Ovary (tissue), 9 donors: ENCODE measurements around the gene TIPARP. TPM values are rescaled to one million over a fixed set of nuclear protein-coding genes. Genes with fewer than 3 reads are reported as not detected.

Source experiments
- DNase-seq, 5 donors: peaks; one replicate each; pipeline ENCODE4 v3.0.0-alpha.2; 2019 to 2020
- H3K27ac ChIP-seq, 2 donors: fragments of 200-600 bp; one replicate each; pipeline versions ENCODE4 v1.5.1 to v1.8.0; 2019 to 2022
- H3K27me3 ChIP-seq: fragments of 200-600 bp; one replicate; pipeline ENCODE4 v1.8.0; 2022
- H3K36me3 ChIP-seq: fragments of 200-600 bp; sonication (generic); one replicate; pipeline ENCODE4 v1.5.1; 2019
- H3K4me1 ChIP-seq: one replicate; pipeline ENCODE4 v1.8.1; 2013; ENCODE audit warnings: mild to moderate bottlenecking, moderate library complexity; ENCODE audit not compliant: insufficient read depth
- H3K4me3 ChIP-seq: fragments of 200-600 bp; sonication (generic); one replicate; pipeline ENCODE4 v1.5.1; 2017
- H3K9me3 ChIP-seq, 2 donors: fragments of 200-600 bp in 1 of 2; sonication (generic) in 1 of 2; one replicate each; pipeline versions ENCODE4 v1.5.1 to v1.8.1; 2013 to 2019; ENCODE audit warnings: mild to moderate bottlenecking in 1 of 2, moderate library complexity in 1 of 2
- CTCF ChIP-seq, 3 donors: fragments of 450-650 bp in 2 of 3; fragments of 200-600 bp in 1 of 3; IDR thresholded peaks; one replicate each; pipeline versions ENCODE4 v1.5.1 to v1.8.0; 2016 to 2022; ENCODE audit warnings: antibody characterized with exemption in 3 of 3, mild to moderate bottlenecking in 1 of 3
- EP300 ChIP-seq: sonication (generic); formaldehyde crosslinking; IDR thresholded peaks from one replicate; pipeline ENCODE4 v1.6.1; 2017; ENCODE audit warnings: antibody characterized with exemption
- POLR2A ChIP-seq: fragments of 450-650 bp; IDR thresholded peaks from one replicate; pipeline ENCODE4 v1.6.1; 2017; ENCODE audit warnings: antibody characterized with exemption, mild to moderate bottlenecking, moderate library complexity
- WGBS, 3 donors: extraction: QIAGEN DNeasy Blood & Tissue Kit in 1 of 3; methylation state at CpG; one replicate each; pipeline versions ENCODE4 v1.1.5 to v1.1.7; 2013 to 2017; 5-methylcytosine and 5-hydroxymethylcytosine counted together
- intact Hi-C, 4 donors: fragments of 100-400 bp; cut with DNase I; formaldehyde crosslinking; loops; one replicate each; pipeline versions ENCODE4 v1.11.0 to v1.15.1; 2022 to 2023
- polyA plus RNA-seq, 2 donors: library from polyadenylated mRNA; stranded (reverse); fragments of 200-250 nt in 1 of 2; fragments of 350-450 nt in 1 of 2; fragmentation: Illumina TruSeq in 1 of 2; extraction: RNeasy Lipid Tissue Mini Kit (QIAGEN cat#74804) in 1 of 2; gene quantifications; one replicate each; pipeline ENCODE4 v1.2.3, GENCODE V29; 2013 to 2014
- total RNA-seq, 7 donors: library from RNA; depleted of rRNA in 2 of 7; stranded (reverse); fragments of >200 nt in 2 of 7; fragmentation: NEBNext Ultra II Directional in 3 of 7; extraction: Animal tissue kit (Norgen Biotek cat#: 25700) in 3 of 7; gene quantifications; one replicate each; pipeline versions ENCODE4 v1.1.0 to v1.2.4, GENCODE V29; 2016 to 2023
- donor health status: DM: no; HTN: no; CAD: no; lungs with moderate emphysema.
- donor health status: DM: no; HTN: no; CAD: no.
- donor health status: Bipolar disorder and iron deficiency.
- donor health status: DM: yes; HTN: yes; CAD: no.
- donor health status: DM: no; HTN: no; CAD: no.
- donor health status: DM: yes; HTN: yes; CAD: no.

The TIPARP gene
- total and polyA plus RNA-seq, 9 donors: 11.3 to 109 (median 46.1) TPM

DNA sequence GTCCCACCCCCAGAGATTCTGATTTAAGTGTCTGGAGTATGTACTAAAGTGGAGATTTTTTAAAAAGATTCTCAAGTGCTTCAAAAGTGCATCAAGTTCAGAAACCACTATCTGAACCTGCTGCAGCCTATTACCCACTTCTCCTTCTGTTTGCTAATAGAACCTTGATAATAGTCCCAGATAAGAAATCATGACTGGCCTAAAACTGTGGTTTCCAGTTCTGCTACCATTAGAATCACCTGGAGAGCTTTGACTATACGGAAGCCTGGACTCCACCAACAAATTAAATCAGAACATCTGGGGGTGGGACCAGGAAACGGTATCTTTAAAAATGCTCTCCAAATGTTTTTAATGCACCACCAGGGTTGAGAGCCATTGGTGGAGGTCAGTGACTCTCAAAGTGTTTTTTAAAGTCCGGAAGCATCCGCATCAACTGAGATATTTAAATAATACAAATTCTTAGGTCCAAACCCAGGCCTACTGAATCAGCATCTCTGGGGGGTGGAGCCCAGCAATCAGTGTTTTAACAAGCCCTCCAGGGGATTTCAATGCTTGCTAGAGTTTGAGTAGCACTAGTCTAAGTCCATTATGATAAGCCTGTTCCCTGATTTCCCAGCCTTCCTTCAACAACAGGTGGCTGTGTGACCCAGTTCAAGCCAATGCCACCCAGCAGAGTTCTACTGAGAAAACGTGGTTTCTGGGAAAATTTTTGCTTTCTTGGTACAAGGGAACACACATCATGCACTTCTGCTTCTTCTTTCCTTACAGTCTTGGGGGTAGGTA, 45.4 kb upstream of the TIPARP start:
- no peak overlapping the region for H3K4me3 ChIP-seq
- TF ChIP-seq POLR2A (no peak), CTCF (IDR thresholded peaks at IDR 0.05) (no peak), EP300 (no peak)
- DNase-seq: no peak
- intact Hi-C loops: no loop called here
- H3K27me3 ChIP-seq: no peaks in the 10 kb centered on the region
- H3K36me3 ChIP-seq: no peaks in the 10 kb centered on the region
- H3K9me3 ChIP-seq: no peaks in the 10 kb centered on the region
- H3K4me1 ChIP-seq: peaks cover 4% of the 10 kb centered on the region
- 82 to 85% (median 84%) methylated on average over 5 of the region's 5 CpGs for WGBS, 3 donors
- H3K27ac ChIP-seq: no peak overlapping the region

DNA sequence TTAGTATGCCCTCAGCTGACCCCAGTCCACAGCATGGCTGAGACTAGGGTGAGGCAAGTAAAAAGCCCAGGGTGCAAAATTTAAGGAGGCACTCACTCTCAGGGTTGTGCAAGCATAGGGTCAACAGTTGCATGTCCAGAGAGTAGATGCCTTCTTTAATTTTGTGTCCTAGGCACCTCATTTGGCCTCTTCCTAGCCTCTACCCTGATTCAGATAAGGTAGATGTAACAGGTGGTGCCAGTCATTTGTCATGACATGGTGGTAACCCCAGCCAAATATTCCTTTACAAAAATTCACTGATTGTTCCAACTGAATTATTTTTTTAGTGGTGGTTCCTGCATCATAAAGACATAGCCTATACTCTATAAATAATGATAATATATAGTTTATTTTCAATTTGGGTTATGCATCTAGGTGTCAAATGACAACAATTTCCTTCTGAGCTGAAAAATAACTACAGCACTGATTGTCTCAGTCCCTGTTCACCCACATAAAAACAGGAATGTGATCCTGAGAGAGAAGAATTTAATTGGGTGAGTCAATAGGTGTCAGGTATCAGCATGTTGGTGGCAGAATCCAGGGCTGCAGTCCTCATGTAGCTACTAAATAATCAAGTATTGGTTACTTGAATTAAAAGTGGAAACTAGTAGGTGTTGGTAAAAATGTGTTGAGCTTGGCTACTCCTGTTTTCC, 44.2 kb upstream of the TIPARP start:
- H3K27me3 ChIP-seq: no peaks in the 10 kb centered on the region
- H3K4me1 ChIP-seq: peaks cover 7% of the 10 kb centered on the region
- no peak for DNase-seq
- H3K9me3 ChIP-seq: no peaks in the 10 kb centered on the region
- TF ChIP-seq EP300 (no peak), CTCF (IDR thresholded peaks at IDR 0.05) (no peak), POLR2A (no peak)
- H3K27ac ChIP-seq: no peak overlapping the region
- H3K4me3 ChIP-seq: no peak overlapping the region
- no peaks in the 10 kb centered on the region for H3K36me3 ChIP-seq
- intact Hi-C loops: no loop called here

GRCh38 chr3:156630773-156631093, 43.7 kb upstream of the TIPARP start:
- intact Hi-C loops: no loop called here
- DNase-seq: no peak
- Histone ChIP-seq H3K9me3 (no peaks in the 10 kb centered on the region), H3K36me3 (no peaks in the 10 kb centered on the region), H3K4me1 (peaks cover 7% of the 10 kb centered on the region), H3K4me3 (no peak overlapping the region), H3K27me3 (no peaks in the 10 kb centered on the region), H3K27ac (no peak overlapping the region)
- TF ChIP-seq CTCF (IDR thresholded peaks at IDR 0.05) (no peak), EP300 (no peak), POLR2A (no peak)
- 70 to 76% (median 71%) methylated on average over 3 of the region's 3 CpGs for WGBS, 3 donors

GRCh38 chr3:156631323-156631722, 43.1 kb upstream of the TIPARP start:
- TF ChIP-seq CTCF (IDR thresholded peaks at IDR 0.05) (no peak), POLR2A (no peak), EP300 (no peak)
- WGBS, 3 donors: 87 to 100% (median 94%) methylated on average over 1 of the region's 1 CpG
- no peak for DNase-seq
- Histone ChIP-seq H3K4me3 (no peak overlapping the region), H3K36me3 (no peaks in the 10 kb centered on the region), H3K9me3 (no peaks in the 10 kb centered on the region), H3K4me1 (peaks cover 7% of the 10 kb centered on the region), H3K27me3 (no peaks in the 10 kb centered on the region), H3K27ac (no peak overlapping the region)
- intact Hi-C loops: no loop called here
